IPS-18c (cell line): ENCODE measurements around the gene CYP17A1.
"Not testable (repeated sequence)": the region's sequence is repeated elsewhere in the genome, so short reads cannot be mapped to it uniquely, and the experiment has no call there.

ENCODE experiments used
- H3K4me3 ChIP-seq: 2 replicates; pipeline ENCODE4 v1.7.0; 2013; ENCODE audit warnings: low read depth, mild to moderate bottlenecking, low read length, moderate library complexity; ENCODE audit not compliant: insufficient read depth
- H3K9me3 ChIP-seq: one replicate; pipeline ENCODE4 v1.6.1; 2013; ENCODE audit warnings: mild to moderate bottlenecking, low read length, moderate library complexity; ENCODE audit not compliant: control insufficient read depth, insufficient read depth

Gene CYP17A1

GRCh38 chr10:102844190-102844776 lies 7.1 kb upstream of the CYP17A1 start:
- H3K4me3 ChIP-seq, result not testable (repeated sequence)

DNA sequence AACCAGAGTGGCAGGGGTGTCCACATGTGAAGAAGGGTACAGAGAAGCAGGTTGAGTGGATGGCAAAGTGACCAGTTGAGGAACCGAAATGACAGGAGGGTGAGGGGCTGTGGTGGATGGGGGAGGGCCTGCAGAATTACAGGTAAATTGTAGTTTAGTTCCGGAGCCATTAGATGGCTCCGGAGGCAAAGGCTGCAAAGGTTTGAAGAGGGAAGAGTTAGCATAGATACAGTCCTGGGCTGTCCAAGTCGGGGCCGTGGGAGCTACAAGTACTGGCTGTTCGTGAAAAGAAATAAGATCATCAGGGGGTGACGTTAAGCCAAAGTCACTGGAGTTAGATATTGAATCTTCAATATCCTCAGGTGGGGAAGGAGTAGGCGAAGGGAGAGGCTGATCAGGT lies 5.9 kb upstream of the CYP17A1 start:
- not testable (repeated sequence) for H3K4me3 ChIP-seq, H3K9me3 ChIP-seq

More at GRCh38 chr10:102844190-102844776, 7.1 kb upstream of the CYP17A1 start:
- H3K9me3 ChIP-seq, result not testable (repeated sequence)

DNA sequence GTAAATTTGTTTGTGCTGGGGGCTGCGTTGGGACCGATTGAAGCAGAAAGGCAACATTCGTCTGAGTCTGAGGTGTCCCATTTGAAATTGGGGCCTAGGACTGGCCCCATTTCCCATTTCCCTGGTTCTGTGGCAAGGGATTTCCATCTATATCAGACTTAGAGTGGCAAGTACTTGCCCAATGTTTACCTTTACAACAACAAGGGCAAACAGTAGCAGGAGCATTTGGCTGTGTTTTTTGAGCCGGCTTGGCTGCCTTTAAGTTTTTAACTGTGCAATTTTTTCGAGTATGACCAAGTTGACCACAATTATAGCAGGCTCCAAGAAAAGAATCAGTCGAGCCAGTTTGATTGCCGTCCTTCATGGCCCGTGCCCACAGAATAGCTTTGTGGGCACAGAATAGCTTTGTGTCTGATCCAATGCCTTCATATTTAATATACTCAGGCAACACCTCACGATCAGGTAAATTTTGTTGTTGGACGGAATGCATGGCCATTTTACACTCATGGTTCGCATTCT lies 4.7 kb upstream of the CYP17A1 start:
- no peaks in the 10 kb centered on the region for H3K9me3 ChIP-seq
- no peak overlapping the region for H3K4me3 ChIP-seq

GRCh38 chr10:102838276-102838927 lies 1.2 kb upstream of the CYP17A1 start:
- not testable (repeated sequence) for H3K9me3 ChIP-seq, H3K4me3 ChIP-seq

GRCh38 chr10:102835007-102835482 lies 2.2 kb downstream of the CYP17A1 start:
- Histone ChIP-seq H3K4me3 (no peak overlapping the region), H3K9me3 (no peaks in the 10 kb centered on the region)

- H3K9me3 ChIP-seq, result no peaks in the 10 kb centered on the region
- no peak overlapping the region for H3K4me3 ChIP-seq
Observed at GRCh38 chr10:102834143-102834542, 3.1 kb downstream of the CYP17A1 start.

DNA sequence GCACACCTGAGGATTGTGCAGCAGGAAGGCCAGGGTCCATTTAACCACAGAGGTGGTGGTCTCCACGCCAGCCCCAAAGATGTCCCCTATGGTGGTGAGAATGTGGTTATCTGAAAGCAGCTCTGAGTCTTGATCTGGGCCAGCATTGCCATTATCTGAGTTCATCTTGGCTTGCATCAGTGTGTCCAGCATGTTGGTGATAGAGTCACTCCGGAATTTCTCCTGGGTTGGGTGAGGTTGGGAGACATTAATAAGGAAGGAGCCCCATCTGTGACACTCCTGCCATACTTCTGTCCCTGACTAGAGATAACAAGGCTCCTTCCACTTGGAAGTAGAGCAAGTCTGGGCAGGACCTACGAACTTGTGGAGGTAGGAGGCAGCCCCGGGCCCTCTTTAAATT lies 4.2 kb downstream of the CYP17A1 start:
- no peak overlapping the region for H3K4me3 ChIP-seq
- no peaks in the 10 kb centered on the region for H3K9me3 ChIP-seq

GRCh38 chr10:102832248-102832647 lies 5.0 kb downstream of the CYP17A1 start:
- no peak overlapping the region for H3K4me3 ChIP-seq
- H3K9me3 ChIP-seq, result no peaks in the 10 kb centered on the region

- Histone ChIP-seq H3K9me3 (no peaks in the 10 kb centered on the region), H3K4me3 (no peak overlapping the region)
Observed at GRCh38 chr10:102831322-102832071, 5.7 kb downstream of the CYP17A1 start.

- Histone ChIP-seq H3K4me3 (no peak overlapping the region), H3K9me3 (peaks cover 3% of the 10 kb centered on the region)
Observed at GRCh38 chr10:102827597-102827975, 9.6 kb downstream of the CYP17A1 start.

DNA sequence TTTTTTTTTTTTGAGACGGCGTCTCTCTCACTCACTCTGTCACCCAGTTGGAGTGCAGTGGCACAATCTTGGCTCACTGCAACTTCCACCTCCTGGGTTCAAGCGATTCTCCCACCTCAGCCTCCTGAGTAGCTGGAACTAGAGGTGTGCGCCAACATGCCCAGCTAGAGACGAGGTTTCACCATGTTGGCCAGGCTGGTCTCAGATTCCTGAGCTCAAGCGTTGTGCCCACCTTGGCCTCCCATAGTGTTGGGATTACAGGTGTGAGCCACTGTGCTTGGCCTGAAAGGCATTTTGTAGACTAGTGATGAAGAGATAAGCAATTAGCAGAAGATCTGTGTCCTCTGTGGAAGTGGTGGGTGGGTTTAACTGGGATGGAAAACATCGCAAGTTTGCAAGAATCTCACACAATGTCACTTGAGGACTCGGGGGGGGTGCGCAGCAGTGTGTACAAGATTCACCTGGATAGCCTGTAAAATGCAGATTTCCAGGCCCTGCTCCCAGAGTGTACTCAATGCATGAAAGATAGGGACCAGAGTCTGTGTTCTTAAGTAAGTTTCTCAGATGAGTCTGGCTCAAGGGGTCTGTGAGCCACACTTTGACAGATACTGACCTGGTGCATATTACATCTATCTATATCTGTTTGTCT lies 10.9 kb downstream of the CYP17A1 start:
- H3K4me3 ChIP-seq, result no peak overlapping the region
- H3K9me3 ChIP-seq, result peaks cover 3% of the 10 kb centered on the region

GRCh38 chr10:102824664-102825063 lies 12.5 kb downstream of the CYP17A1 start:
- H3K9me3 ChIP-seq, result peaks cover 3% of the 10 kb centered on the region
- no peak overlapping the region for H3K4me3 ChIP-seq

DNA sequence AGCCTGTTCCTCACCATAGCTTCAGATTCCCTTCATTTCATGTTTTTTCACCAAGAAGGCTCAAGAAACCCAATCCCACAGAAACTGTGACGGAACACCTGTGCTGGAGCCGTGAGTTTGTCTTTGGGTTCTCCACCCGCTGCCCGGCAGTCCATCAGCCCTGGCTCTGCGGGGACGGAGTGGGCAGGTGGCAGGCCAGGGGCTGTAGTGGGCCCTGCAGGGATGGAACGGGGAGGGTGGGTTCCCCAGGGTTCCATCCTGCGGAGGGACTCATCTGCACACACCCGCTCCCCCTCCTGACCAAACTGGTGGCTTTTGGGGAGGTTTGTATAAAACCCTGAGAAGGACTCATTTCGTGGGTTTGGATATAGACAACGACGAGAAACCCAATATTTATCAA lies 15.0 kb downstream of the CYP17A1 start:
- Histone ChIP-seq H3K9me3 (peaks cover 3% of the 10 kb centered on the region), H3K4me3 (no peak overlapping the region)

DNA sequence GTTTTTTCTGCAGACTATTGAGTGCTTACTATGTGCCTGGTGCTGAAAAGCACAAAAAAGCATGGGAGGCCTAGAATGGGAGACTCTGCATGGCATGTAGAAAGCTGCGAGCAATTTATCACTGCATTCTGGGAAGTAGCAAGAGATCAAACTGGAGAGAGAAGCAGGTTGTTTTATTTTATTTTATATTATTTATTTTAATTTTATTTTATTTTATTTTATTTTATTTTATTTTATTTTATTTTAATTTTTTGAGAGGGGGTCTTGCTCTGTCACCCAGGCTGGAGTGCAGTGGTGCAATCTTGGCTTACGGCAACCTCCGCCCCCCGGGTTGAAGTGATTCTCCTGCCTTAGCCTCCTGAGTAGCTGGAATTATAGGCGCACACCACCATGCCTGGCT lies 17.2 kb downstream of the CYP17A1 start:
- H3K9me3 ChIP-seq, result not testable (repeated sequence)

GRCh38 chr10:102819054-102819453 lies 18.2 kb downstream of the CYP17A1 start:
- H3K9me3 ChIP-seq, result no peaks in the 10 kb centered on the region
- H3K4me3 ChIP-seq, result no peak overlapping the region

More for the DNA sequence above, 17.2 kb downstream of the CYP17A1 start:
- H3K4me3 ChIP-seq, result not testable (repeated sequence)

DNA sequence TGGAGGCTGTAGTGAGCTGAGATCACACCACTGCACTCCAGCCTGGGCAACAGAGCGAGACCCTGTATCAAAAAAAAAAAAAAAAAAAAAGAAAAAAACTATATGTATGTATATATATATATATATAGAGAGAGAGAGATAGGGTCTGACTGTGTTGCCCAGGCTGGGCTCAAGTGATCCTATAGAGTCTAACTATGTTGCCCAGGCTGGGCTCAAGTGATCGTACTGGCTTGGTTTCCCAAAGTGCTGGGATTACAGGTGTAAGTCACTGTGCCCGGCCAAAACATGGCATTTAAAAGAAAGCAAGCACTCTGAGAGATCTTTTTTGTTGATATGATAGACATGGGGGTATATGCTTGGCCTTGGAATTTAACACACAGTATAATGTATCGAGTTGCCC lies 20.0 kb downstream of the CYP17A1 start:
- Histone ChIP-seq H3K9me3 (no peaks in the 10 kb centered on the region), H3K4me3 (no peak overlapping the region)

- Histone ChIP-seq H3K9me3 (no peaks in the 10 kb centered on the region), H3K4me3 (no peak overlapping the region)
Observed at GRCh38 chr10:102815790-102816549, 21.2 kb downstream of the CYP17A1 start.
